ENCODE results near the gene FUOM. TPM values are rescaled to one million over a fixed set of nuclear protein-coding genes. Genes with fewer than 3 reads are reported as not detected.

Gene FUOM
- total RNA-seq, 1 experiment from 2014 or later = 31.3 TPM

DNA sequence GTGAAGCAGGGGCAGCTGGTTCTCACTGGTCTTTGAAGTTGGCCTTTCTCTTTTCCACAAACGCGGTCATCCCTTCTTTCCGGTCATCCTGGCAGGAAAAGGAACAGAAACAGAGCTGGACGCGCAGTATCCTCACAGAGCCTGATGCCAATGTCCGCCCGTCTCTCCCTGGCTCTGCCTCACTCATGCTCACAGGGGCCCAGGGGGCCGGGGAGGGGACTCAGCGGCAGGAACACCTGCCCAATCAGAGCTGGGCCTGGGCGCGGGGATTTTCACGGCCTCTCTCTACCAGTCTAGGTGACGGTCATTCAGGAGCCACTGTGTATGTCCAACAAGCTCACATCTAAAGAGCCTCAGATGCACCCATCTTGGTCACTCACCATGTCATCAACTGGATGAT is 5.0 kb upstream of the FUOM start:
- peaks cover 37% of the 10 kb centered on the region for H3K36me3 Mint-ChIP-seq
- POLR2A ChIA-PET = no interaction called here
- DNase-seq (ENCODE audit: low spot score) = no peak
- H3K9me3 Mint-ChIP-seq = no peaks in the 10 kb centered on the region
- no peak overlapping the region for H3K4me3 Mint-ChIP-seq
- TF ChIP-seq, protein P1, sequence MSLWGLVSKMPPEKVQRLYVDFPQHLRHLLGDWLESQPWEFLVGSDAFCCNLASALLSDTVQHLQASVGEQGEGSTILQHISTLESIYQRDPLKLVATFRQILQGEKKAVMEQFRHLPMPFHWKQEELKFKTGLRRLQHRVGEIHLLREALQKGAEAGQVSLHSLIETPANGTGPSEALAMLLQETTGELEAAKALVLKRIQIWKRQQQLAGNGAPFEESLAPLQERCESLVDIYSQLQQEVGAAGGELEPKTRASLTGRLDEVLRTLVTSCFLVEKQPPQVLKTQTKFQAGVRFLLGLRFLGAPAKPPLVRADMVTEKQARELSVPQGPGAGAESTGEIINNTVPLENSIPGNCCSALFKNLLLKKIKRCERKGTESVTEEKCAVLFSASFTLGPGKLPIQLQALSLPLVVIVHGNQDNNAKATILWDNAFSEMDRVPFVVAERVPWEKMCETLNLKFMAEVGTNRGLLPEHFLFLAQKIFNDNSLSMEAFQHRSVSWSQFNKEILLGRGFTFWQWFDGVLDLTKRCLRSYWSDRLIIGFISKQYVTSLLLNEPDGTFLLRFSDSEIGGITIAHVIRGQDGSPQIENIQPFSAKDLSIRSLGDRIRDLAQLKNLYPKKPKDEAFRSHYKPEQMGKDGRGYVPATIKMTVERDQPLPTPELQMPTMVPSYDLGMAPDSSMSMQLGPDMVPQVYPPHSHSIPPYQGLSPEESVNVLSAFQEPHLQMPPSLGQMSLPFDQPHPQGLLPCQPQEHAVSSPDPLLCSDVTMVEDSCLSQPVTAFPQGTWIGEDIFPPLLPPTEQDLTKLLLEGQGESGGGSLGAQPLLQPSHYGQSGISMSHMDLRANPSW (CRISPR knock-in tag; conservative IDR thresholded peaks at IDR 0.05; ENCODE audit: low read depth) = no peak
- no peak for TF ChIP-seq TP53 (CRISPR knock-in tag; IDR thresholded peaks at IDR 0.05)
- no peak for TF ChIP-seq FOXP1 (CRISPR knock-in tag; IDR thresholded peaks at IDR 0.05; ENCODE audit: borderline replicate concordance)
- no peak for TF ChIP-seq GRHL2 (CRISPR knock-in tag; IDR thresholded peaks at IDR 0.05; ENCODE audit: insufficient replicate concordance, severe bottlenecking)
- no peak for TF ChIP-seq ESRRA (CRISPR knock-in tag; IDR thresholded peaks at IDR 0.05; ENCODE audit: borderline replicate concordance)
- TF ChIP-seq, protein P2, sequence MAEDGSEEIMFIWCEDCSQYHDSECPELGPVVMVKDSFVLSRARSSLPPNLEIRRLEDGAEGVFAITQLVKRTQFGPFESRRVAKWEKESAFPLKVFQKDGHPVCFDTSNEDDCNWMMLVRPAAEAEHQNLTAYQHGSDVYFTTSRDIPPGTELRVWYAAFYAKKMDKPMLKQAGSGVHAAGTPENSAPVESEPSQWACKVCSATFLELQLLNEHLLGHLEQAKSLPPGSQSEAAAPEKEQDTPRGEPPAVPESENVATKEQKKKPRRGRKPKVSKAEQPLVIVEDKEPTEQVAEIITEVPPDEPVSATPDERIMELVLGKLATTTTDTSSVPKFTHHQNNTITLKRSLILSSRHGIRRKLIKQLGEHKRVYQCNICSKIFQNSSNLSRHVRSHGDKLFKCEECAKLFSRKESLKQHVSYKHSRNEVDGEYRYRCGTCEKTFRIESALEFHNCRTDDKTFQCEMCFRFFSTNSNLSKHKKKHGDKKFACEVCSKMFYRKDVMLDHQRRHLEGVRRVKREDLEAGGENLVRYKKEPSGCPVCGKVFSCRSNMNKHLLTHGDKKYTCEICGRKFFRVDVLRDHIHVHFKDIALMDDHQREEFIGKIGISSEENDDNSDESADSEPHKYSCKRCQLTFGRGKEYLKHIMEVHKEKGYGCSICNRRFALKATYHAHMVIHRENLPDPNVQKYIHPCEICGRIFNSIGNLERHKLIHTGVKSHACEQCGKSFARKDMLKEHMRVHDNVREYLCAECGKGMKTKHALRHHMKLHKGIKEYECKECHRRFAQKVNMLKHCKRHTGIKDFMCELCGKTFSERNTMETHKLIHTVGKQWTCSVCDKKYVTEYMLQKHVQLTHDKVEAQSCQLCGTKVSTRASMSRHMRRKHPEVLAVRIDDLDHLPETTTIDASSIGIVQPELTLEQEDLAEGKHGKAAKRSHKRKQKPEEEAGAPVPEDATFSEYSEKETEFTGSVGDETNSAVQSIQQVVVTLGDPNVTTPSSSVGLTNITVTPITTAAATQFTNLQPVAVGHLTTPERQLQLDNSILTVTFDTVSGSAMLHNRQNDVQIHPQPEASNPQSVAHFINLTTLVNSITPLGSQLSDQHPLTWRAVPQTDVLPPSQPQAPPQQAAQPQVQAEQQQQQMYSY (CRISPR knock-in tag; IDR thresholded peaks at IDR 0.05) = no peak
- TF ChIP-seq, protein P3, sequence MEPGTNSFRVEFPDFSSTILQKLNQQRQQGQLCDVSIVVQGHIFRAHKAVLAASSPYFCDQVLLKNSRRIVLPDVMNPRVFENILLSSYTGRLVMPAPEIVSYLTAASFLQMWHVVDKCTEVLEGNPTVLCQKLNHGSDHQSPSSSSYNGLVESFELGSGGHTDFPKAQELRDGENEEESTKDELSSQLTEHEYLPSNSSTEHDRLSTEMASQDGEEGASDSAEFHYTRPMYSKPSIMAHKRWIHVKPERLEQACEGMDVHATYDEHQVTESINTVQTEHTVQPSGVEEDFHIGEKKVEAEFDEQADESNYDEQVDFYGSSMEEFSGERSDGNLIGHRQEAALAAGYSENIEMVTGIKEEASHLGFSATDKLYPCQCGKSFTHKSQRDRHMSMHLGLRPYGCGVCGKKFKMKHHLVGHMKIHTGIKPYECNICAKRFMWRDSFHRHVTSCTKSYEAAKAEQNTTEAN (CRISPR knock-in tag; IDR thresholded peaks at IDR 0.05) = no peak
- TF ChIP-seq MXD4 (CRISPR knock-in tag; IDR thresholded peaks at IDR 0.05; ENCODE audit: borderline replicate concordance) = no peak
- TF ChIP-seq TCF7 (CRISPR knock-in tag; IDR thresholded peaks at IDR 0.05; ENCODE audit: low read depth) = no peak
- no peak for TF ChIP-seq NR1H2 (CRISPR knock-in tag; IDR thresholded peaks at IDR 0.05)
- TF ChIP-seq IRF2 (CRISPR knock-in tag; IDR thresholded peaks at IDR 0.05; ENCODE audit: borderline replicate concordance, low read depth) = no peak
- no peak for TF ChIP-seq GABPB1 (CRISPR knock-in tag; IDR thresholded peaks at IDR 0.05)
- TF ChIP-seq NR3C1 (CRISPR knock-in tag; conservative IDR thresholded peaks at IDR 0.05; ENCODE audit: low read depth) = no peak
- no peak for TF ChIP-seq SMAD4 (CRISPR knock-in tag; IDR thresholded peaks at IDR 0.05)
- no peak for ATAC-seq
- no peaks in the 10 kb centered on the region for H3K4me1 Mint-ChIP-seq
- H3K27me3 Mint-ChIP-seq (ENCODE audit: low read depth) = peaks cover 12% of the 10 kb centered on the region
- H3K27ac Mint-ChIP-seq = no peak overlapping the region
- CTCF ChIA-PET = interaction anchor here (2.4 kb wide), 1 partner anchor 33 kb away, joined by 14 read pairs; no protein-coding TSS in a partner anchor

DNA sequence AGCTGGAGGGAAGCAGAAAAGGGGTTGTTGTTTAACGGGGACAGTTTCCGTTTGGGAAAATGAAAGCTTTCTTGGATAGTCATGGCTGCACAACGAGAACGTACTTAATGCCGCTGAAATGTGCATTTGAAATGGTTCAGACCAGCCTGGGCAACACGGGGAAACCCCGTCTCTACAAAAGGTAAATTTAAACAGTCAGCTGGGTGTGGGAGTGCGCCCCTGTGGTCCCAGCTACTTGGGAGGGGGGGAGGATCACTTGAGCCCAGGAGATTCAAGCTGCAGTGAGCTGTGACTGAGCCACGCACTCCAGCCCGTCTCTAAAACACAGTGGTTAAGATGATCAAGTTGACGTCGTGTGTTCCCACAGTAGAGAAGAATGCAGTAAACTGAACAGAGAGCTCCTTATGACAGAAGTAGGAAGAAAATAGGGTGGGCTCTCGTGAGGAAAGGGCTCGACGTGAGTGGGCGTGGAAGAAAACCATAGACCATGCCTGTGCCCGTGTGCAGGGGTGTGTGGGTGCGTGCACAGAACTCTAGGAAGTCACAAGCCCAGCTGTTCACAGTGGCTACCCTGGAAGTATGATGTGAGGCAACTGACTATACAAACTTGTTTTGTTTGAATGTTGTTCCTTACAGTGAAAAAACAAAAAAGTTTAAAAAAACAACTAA is 4.1 kb upstream of the FUOM start:
- no peak overlapping the region for H3K4me3 Mint-ChIP-seq
- no peaks in the 10 kb centered on the region for H3K4me1 Mint-ChIP-seq
- no peaks in the 10 kb centered on the region for H3K9me3 Mint-ChIP-seq
- TF ChIP-seq ZNF121 (CRISPR knock-in tag; IDR thresholded peaks at IDR 0.05) (no peak), NFYB (CRISPR knock-in tag; conservative IDR thresholded peaks at IDR 0.05; ENCODE audit: low read depth) (no peak), TEAD4 (CRISPR knock-in tag; IDR thresholded peaks at IDR 0.05) (no peak)
- TF ChIP-seq, protein P4, sequence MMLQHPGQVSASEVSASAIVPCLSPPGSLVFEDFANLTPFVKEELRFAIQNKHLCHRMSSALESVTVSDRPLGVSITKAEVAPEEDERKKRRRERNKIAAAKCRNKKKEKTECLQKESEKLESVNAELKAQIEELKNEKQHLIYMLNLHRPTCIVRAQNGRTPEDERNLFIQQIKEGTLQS (CRISPR knock-in tag; conservative IDR thresholded peaks at IDR 0.05) = no peak
- TF ChIP-seq, protein P5, sequence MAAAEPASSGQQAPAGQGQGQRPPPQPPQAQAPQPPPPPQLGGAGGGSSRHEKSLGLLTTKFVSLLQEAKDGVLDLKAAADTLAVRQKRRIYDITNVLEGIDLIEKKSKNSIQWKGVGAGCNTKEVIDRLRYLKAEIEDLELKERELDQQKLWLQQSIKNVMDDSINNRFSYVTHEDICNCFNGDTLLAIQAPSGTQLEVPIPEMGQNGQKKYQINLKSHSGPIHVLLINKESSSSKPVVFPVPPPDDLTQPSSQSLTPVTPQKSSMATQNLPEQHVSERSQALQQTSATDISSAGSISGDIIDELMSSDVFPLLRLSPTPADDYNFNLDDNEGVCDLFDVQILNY (CRISPR knock-in tag; IDR thresholded peaks at IDR 0.05) = no peak
- TF ChIP-seq, protein P6, sequence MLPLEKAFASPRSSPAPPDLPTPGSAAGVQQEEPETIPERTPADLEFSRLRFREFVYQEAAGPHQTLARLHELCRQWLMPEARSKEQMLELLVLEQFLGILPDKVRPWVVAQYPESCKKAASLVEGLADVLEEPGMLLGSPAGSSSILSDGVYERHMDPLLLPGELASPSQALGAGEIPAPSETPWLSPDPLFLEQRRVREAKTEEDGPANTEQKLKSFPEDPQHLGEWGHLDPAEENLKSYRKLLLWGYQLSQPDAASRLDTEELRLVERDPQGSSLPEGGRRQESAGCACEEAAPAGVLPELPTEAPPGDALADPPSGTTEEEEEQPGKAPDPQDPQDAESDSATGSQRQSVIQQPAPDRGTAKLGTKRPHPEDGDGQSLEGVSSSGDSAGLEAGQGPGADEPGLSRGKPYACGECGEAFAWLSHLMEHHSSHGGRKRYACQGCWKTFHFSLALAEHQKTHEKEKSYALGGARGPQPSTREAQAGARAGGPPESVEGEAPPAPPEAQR (CRISPR knock-in tag; IDR thresholded peaks at IDR 0.05) = no peak
- TF ChIP-seq, protein P2 (CRISPR knock-in tag; IDR thresholded peaks at IDR 0.05) = no peak
- H3K36me3 Mint-ChIP-seq = peaks cover 34% of the 10 kb centered on the region
- ATAC-seq (no peak), DNase-seq (ENCODE audit: low spot score) (no peak)
- peaks cover 12% of the 10 kb centered on the region for H3K27me3 Mint-ChIP-seq (ENCODE audit: low read depth)
- no peak overlapping the region for H3K27ac Mint-ChIP-seq
- POLR2A ChIA-PET = interaction anchor here (0.9 kb wide), 1 partner anchor 11 kb away, joined by 3 read pairs; the partner anchor contains the start of gene ECHS1
- CTCF ChIA-PET = interaction anchor here (1.5 to 2.4 kb wide), 3 partner anchors 32 to 48 kb away, joined by 3 to 14 read pairs (median 6); no protein-coding TSS in a partner anchor

Measured in WTC11 (cell line).